Measurements from ENCODE around the gene ANKDD1A.

ANKDD1A gene

GRCh38 chr15:64911311-64912186, at the start of gene ANKDD1A:
Gene ANKDD1A (plus strand): TSS chr15:64911902. CDS start chr15:64911931, 29 bp downstream.
- peak; percentile 26 for DNase-seq (ENCODE audit: low read depth, low spot score)
- in situ Hi-C loops (cut with HindIII; ENCODE audit: low sequenced_read_pairs): no loop called here
- no peak for TF ChIP-seq CTCF (IDR thresholded peaks at IDR 0.05; ENCODE audit: low read depth, low read length)
- peak within 1 kb of the TSS; percentile 53 for H3K4me3 ChIP-seq (ENCODE audit: low read depth, low read length)

GRCh38 chr15:64861960-64862359, 49.7 kb upstream of the ANKDD1A start:
- H3K4me3 ChIP-seq (ENCODE audit: low read depth, low read length): no peak overlapping the region
- in situ Hi-C loops (cut with HindIII; ENCODE audit: low sequenced_read_pairs): no loop called here
- TF ChIP-seq CTCF (IDR thresholded peaks at IDR 0.05; ENCODE audit: low read depth, low read length): no peak
- DNase-seq (ENCODE audit: low read depth, low spot score): no peak

GRCh38 chr15:64862408-64862807, 49.3 kb upstream of the ANKDD1A start:
- no peak overlapping the region for H3K4me3 ChIP-seq (ENCODE audit: low read depth, low read length)
- TF ChIP-seq CTCF (IDR thresholded peaks at IDR 0.05; ENCODE audit: low read depth, low read length): no peak
- in situ Hi-C loops (cut with HindIII; ENCODE audit: low sequenced_read_pairs): no loop called here
- DNase-seq (ENCODE audit: low read depth, low spot score): no peak

GRCh38 chr15:64864068-64864467, 47.6 kb upstream of the ANKDD1A start:
- no peak for DNase-seq (ENCODE audit: low read depth, low spot score)
- in situ Hi-C loops (cut with HindIII; ENCODE audit: low sequenced_read_pairs): no loop called here

GRCh38 chr15:64865126-64865997, 46.3 kb upstream of the ANKDD1A start:
- in situ Hi-C loops (cut with HindIII; ENCODE audit: low sequenced_read_pairs): no loop called here
- no peak for TF ChIP-seq CTCF (IDR thresholded peaks at IDR 0.05; ENCODE audit: low read depth, low read length)
- DNase-seq (ENCODE audit: low read depth, low spot score): no peak
- H3K4me3 ChIP-seq (ENCODE audit: low read depth, low read length): no peak overlapping the region

More at GRCh38 chr15:64864068-64864467, 47.6 kb upstream of the ANKDD1A start:
- TF ChIP-seq CTCF (IDR thresholded peaks at IDR 0.05; ENCODE audit: low read depth, low read length): no peak
- no peak overlapping the region for H3K4me3 ChIP-seq (ENCODE audit: low read depth, low read length)

GRCh38 chr15:64865998-64866520, 45.6 kb upstream of the ANKDD1A start:
- in situ Hi-C loops (cut with HindIII; ENCODE audit: low sequenced_read_pairs): no loop called here
- H3K4me3 ChIP-seq (ENCODE audit: low read depth, low read length): no peak overlapping the region
- peak; percentile 96 for DNase-seq (ENCODE audit: low read depth, low spot score)
- no peak for TF ChIP-seq CTCF (IDR thresholded peaks at IDR 0.05; ENCODE audit: low read depth, low read length)

Data from astrocyte of the spinal cord (primary cell).